Measurements from ENCODE around the gene EBF3.

DNA sequence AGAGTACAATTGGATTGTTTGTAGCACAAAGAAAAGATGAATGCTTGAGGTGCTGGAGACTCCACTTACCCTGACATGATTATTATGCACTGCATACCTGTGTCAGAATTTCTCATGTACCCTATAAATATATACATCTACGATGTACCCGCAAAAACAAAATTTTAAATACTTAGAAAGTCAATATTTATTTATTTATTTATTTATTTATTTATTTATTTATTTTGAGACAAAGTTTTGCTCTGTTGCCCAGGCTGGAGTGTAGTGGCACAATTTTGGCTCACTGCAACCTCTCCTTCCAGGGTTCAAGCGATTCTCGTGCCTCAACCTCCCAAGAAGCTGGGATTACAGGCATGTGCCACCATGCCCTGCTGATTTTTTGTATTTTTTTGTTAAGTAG, 35.1 kb upstream of the EBF3 start:
- no peak for TF ChIP-seq POLR2AphosphoS5 (IDR thresholded peaks at IDR 0.05; ENCODE audit: low read depth, low read length)
- TF ChIP-seq, protein P1, sequence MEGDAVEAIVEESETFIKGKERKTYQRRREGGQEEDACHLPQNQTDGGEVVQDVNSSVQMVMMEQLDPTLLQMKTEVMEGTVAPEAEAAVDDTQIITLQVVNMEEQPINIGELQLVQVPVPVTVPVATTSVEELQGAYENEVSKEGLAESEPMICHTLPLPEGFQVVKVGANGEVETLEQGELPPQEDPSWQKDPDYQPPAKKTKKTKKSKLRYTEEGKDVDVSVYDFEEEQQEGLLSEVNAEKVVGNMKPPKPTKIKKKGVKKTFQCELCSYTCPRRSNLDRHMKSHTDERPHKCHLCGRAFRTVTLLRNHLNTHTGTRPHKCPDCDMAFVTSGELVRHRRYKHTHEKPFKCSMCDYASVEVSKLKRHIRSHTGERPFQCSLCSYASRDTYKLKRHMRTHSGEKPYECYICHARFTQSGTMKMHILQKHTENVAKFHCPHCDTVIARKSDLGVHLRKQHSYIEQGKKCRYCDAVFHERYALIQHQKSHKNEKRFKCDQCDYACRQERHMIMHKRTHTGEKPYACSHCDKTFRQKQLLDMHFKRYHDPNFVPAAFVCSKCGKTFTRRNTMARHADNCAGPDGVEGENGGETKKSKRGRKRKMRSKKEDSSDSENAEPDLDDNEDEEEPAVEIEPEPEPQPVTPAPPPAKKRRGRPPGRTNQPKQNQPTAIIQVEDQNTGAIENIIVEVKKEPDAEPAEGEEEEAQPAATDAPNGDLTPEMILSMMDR (IDR thresholded peaks at IDR 0.05), result no peak
